ENCODE measurements around the gene MTIF2.

The MTIF2 gene

GRCh38 chr2:55239656-55240222, 29.3 kb downstream of the MTIF2 start:
- no peak for TF ChIP-seq CTCF (IDR thresholded peaks at IDR 0.05; ENCODE audit: control extremely low read depth, extremely low read depth, low read depth, missing control alignments)
- no peak for DNase-seq (ENCODE audit: extremely low spot score)
- CTCF ChIA-PET, result interaction anchor here (1.0 to 1.5 kb wide), 2 partner anchors 9 to 17 kb away, joined by 3 read pairs; no protein-coding TSS in a partner anchor
- POLR2A ChIA-PET, result no interaction called here

- ChIA-PET POLR2A (no interaction called here), CTCF (interaction anchor here (1.0 to 1.4 kb wide), 3 partner anchors 10 to 26 kb away, joined by 3 read pairs; no protein-coding TSS in a partner anchor)
- no peak for DNase-seq (ENCODE audit: extremely low spot score)
- TF ChIP-seq CTCF (IDR thresholded peaks at IDR 0.05; ENCODE audit: control extremely low read depth, extremely low read depth, low read depth, missing control alignments), result no peak
These were observed 32.0 kb downstream of the MTIF2 start for GRCh38 chr2:55236992-55237543.

- POLR2A ChIA-PET, result no interaction called here
- no peak for TF ChIP-seq CTCF (IDR thresholded peaks at IDR 0.05; ENCODE audit: control extremely low read depth, extremely low read depth, low read depth, missing control alignments)
- DNase-seq (ENCODE audit: extremely low spot score), result no peak
- CTCF ChIA-PET, result interaction anchor here (1.1 kb wide), 1 partner anchor 8 kb away, joined by 4 read pairs; no protein-coding TSS in a partner anchor
These were observed 33.1 kb downstream of the MTIF2 start for GRCh38 chr2:55235724-55236538.

- no peak for DNase-seq (ENCODE audit: extremely low spot score)
- TF ChIP-seq CTCF (IDR thresholded peaks at IDR 0.05; ENCODE audit: control extremely low read depth, extremely low read depth, low read depth, missing control alignments), result no peak
- CTCF ChIA-PET, result no interaction called here
- POLR2A ChIA-PET, result no interaction called here
These were observed 35.4 kb downstream of the MTIF2 start for GRCh38 chr2:55233658-55233940.

- no peak for TF ChIP-seq CTCF (IDR thresholded peaks at IDR 0.05; ENCODE audit: control extremely low read depth, extremely low read depth, low read depth, missing control alignments)
- peak; percentile 20 for DNase-seq (ENCODE audit: extremely low spot score)
- CTCF ChIA-PET, result interaction anchor here (0.6 to 1.0 kb wide), 3 partner anchors 10 to 221 kb away, joined by 3 to 5 read pairs (median 3); no protein-coding TSS in a partner anchor
- POLR2A ChIA-PET, result interaction anchor here (1.1 kb wide), 1 partner anchor 10 kb away, joined by 7 read pairs; no protein-coding TSS in a partner anchor
These were observed 36.0 kb downstream of the MTIF2 start for GRCh38 chr2:55232863-55233657.

Measured in GM10248 (cell line).